HG03064 (cell line): Measurements from ENCODE around the gene AKAP13.
"Not testable (repeated sequence)": the region's sequence is repeated elsewhere in the genome, so short reads cannot be mapped to it uniquely, and the experiment has no call there.

ENCODE experiments used
- ATAC-seq: cut with Tn5 transposase; IDR thresholded peaks from one replicate; pipeline ENCODE4 v1.9.1; 2021; ENCODE audit warnings: low read depth; ENCODE audit not compliant: unreplicated experiment

AKAP13 gene

GRCh38 chr15:85380217-85380811 lies at the start of gene AKAP13:
Gene AKAP13, plus strand, starts transcription at chr15:85380603. Its CDS starts 105,118 bp downstream, at chr15:85485721.
- peak; percentile 83 for ATAC-seq

- ATAC-seq = peak; percentile 64
Observed at GRCh38 chr15:85330901-85331588, 49.4 kb upstream of the AKAP13 start.

GRCh38 chr15:85331655-85332285 lies 48.6 kb upstream of the AKAP13 start:
- no peak for ATAC-seq

GRCh38 chr15:85333132-85333831 lies 47.1 kb upstream of the AKAP13 start:
- ATAC-seq = no peak

GRCh38 chr15:85334241-85334640 lies 46.2 kb upstream of the AKAP13 start:
- ATAC-seq = no peak

- no peak for ATAC-seq
Observed at GRCh38 chr15:85335193-85335942, 45.0 kb upstream of the AKAP13 start.

GRCh38 chr15:85336880-85337279 lies 43.5 kb upstream of the AKAP13 start:
- ATAC-seq = no peak

GRCh38 chr15:85337425-85338074 lies 42.9 kb upstream of the AKAP13 start:
- no peak for ATAC-seq

GRCh38 chr15:85340321-85340665 lies 40.1 kb upstream of the AKAP13 start:
- no peak for ATAC-seq

GRCh38 chr15:85340852-85341251 lies 39.6 kb upstream of the AKAP13 start:
- ATAC-seq = no peak

GRCh38 chr15:85342163-85342562 lies 38.2 kb upstream of the AKAP13 start:
- ATAC-seq = not testable (repeated sequence)

- ATAC-seq = not testable (repeated sequence)
Observed at GRCh38 chr15:85343443-85343842, 37.0 kb upstream of the AKAP13 start.

GRCh38 chr15:85344241-85344640 lies 36.2 kb upstream of the AKAP13 start:
- ATAC-seq = not testable (repeated sequence)

- ATAC-seq = not testable (repeated sequence)
Observed at GRCh38 chr15:85344653-85345114, 35.7 kb upstream of the AKAP13 start.

GRCh38 chr15:85345196-85345918 lies 35.0 kb upstream of the AKAP13 start:
- not testable (repeated sequence) for ATAC-seq

GRCh38 chr15:85346462-85347084 lies 33.8 kb upstream of the AKAP13 start:
- not testable (repeated sequence) for ATAC-seq

GRCh38 chr15:85347264-85348047 lies 32.9 kb upstream of the AKAP13 start:
- not testable (repeated sequence) for ATAC-seq
